ENCODE measurements around the gene CEMIP. TPM values are rescaled to one million over a fixed set of nuclear protein-coding genes. Genes with fewer than 3 reads are reported as not detected.
A peak's percentile ranks its signal among the peaks of the same experiment; 100 is the strongest.

Gene CEMIP
- total RNA-seq, 1 donor = 131 TPM

DNA sequence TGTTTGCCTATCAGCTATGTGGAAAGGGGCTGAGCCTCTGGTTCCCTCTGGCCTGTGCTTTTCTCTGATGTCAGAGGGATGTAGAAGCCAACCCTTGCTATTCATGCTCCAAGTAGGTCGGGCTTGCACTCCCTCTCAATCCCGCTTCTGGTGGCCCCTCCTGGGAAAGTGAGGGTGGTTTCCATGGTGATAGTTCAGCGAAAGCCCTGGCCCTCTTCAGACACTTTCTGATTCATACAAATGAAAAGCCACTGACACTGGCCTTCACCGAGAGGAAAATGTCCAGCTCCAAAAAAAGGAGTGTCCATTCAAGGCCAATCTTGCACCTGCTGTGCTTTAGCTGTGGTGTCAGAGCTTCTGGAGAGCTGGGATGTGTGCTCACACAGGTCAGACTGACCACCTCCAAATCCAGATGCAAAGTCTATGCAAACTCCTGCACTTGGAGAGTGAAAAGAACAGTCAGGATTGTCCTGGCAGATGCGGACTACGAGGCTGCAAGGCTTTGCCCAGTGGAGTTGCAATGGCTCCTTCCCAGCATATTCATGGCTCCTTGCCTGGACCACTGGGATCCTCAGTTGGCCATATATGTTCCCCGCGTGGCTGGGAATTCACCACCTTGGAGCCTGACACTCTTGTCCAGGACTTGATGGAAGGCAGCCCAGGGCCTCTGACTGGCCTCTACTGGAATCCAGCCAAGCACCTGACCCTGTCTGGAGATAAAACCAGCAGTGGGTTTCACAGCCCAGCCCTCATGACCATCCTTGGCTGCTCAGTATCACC, 96.6 kb downstream of the CEMIP start:
- TF ChIP-seq, protein P1, sequence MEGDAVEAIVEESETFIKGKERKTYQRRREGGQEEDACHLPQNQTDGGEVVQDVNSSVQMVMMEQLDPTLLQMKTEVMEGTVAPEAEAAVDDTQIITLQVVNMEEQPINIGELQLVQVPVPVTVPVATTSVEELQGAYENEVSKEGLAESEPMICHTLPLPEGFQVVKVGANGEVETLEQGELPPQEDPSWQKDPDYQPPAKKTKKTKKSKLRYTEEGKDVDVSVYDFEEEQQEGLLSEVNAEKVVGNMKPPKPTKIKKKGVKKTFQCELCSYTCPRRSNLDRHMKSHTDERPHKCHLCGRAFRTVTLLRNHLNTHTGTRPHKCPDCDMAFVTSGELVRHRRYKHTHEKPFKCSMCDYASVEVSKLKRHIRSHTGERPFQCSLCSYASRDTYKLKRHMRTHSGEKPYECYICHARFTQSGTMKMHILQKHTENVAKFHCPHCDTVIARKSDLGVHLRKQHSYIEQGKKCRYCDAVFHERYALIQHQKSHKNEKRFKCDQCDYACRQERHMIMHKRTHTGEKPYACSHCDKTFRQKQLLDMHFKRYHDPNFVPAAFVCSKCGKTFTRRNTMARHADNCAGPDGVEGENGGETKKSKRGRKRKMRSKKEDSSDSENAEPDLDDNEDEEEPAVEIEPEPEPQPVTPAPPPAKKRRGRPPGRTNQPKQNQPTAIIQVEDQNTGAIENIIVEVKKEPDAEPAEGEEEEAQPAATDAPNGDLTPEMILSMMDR (IDR thresholded peaks at IDR 0.05; ENCODE audit: insufficient read depth, low read depth, low read length) = no peak
- H3K4me3 ChIP-seq (ENCODE audit: low read depth, low read length) = no peak overlapping the region
- DNase-seq (ENCODE audit: low read depth) = no peak

DNA sequence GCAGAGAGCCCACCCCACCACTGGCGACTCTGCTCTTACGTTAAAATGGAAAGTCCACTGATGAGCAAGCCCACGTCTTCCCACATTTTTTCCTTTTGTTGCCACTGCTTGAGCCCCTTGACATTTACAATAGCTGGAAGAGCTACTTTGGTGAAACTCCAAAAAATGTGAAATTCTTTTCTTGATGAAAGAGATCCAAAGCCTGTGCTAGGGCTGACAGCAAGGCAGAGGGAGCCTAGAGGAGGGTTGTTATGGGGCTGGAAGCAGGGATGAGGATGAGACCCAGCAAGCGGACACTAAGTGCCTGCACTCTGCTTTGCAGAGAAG, 97.1 kb downstream of the CEMIP start:
- DNase-seq (ENCODE audit: low read depth) = no peak
- H3K4me3 ChIP-seq (ENCODE audit: low read depth, low read length) = no peak overlapping the region
- TF ChIP-seq, protein P1 (IDR thresholded peaks at IDR 0.05; ENCODE audit: insufficient read depth, low read depth, low read length) = no peak

DNA sequence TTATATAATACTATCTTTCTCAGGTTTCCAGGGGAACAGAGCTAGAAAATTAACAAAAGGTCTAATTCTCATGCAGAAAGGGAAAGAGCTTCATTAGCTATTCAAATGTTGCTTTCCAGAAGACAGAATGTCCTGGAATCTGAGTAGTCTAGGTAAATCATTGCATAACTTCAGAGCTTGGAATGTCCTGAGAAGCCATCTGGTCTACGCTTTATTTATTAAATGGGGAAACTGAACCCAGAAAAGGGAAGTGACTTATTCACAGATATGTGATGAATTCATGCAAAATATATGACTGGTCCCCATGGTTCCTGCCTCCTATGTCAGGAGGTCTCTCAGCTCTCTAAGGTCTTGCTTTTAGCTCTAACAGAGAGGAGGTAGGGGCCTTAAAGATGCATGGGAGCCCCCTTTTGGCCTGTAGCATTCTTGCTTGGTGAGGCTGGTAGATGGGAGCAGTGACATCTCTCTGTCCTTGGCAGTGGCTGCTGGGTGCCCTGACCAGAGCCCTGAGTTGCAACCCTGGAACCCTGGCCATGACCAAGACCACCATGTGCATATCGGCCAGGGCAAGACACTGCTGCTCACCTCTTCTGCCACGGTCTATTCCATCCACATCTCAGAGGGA, 99.2 kb downstream of the CEMIP start:
- TF ChIP-seq, protein P1 (IDR thresholded peaks at IDR 0.05; ENCODE audit: insufficient read depth, low read depth, low read length) = no peak
- H3K4me3 ChIP-seq (ENCODE audit: low read depth, low read length) = no peak overlapping the region
- DNase-seq (ENCODE audit: low read depth) = peak; percentile 62

DNA sequence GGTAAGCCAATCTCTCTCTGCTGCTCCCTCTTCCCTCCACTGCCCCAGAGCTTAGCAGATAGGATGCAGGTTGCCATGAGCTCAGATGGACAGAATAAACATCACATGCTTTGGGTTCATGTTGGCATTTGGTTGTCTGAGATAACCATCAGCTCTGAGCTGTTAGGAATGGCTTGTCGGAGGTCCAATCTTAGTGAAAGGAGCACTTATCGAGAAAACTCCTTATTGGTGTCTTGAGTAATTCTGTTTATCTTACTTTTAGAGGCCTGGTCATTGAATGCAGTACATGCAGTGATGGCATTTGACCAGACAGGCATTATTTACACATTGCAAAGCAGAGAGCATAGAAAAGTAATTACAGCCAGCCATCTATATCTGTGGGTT, 99.7 kb downstream of the CEMIP start:
- no peak overlapping the region for H3K4me3 ChIP-seq (ENCODE audit: low read depth, low read length)
- peak; percentile 33 for DNase-seq (ENCODE audit: low read depth)
- TF ChIP-seq, protein P1 (IDR thresholded peaks at IDR 0.05; ENCODE audit: insufficient read depth, low read depth, low read length) = no peak

DNA sequence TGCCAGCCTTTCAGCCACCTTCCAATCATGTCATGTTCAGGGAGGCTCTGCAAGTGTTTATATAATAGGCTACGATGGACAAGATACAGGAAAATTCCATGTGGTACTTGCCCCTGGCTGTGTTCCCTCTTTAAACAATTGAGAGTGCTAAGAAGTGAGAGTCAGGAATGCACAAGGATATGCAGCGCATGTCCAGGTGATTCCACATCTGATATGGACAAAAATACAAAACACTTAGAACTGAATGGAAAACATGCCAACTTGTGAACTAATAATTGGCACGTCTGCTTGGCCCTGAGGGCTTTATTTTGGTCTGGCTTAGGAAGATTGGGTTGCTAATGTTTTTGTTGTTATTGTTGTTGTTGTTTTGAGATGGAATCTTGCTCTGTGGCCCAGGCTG, 100.9 kb downstream of the CEMIP start:
- H3K4me3 ChIP-seq (ENCODE audit: low read depth, low read length) = no peak overlapping the region
- no peak for DNase-seq (ENCODE audit: low read depth)
- TF ChIP-seq, protein P1 (IDR thresholded peaks at IDR 0.05; ENCODE audit: insufficient read depth, low read depth, low read length) = no peak

DNA sequence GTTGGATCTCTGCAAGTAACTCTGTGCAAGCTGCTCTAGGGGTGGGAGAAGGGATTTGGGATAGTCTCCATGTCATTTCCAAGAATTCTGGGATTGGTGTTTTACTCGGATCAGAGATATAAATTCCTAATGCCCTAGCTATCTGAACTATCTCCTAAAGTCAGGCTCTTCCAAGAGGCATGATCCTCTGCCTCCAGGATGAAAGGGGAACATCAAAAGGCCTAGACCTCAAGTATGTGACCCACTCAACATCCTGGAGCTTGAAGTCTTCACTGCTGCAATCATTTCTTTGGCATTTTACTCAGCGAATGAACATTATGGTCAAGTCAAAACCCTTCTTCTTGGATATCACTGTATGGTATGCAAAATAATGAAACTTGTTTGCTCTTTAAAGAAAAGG, 104.5 kb downstream of the CEMIP start:
- no peak overlapping the region for H3K4me3 ChIP-seq (ENCODE audit: low read depth, low read length)
- no peak for DNase-seq (ENCODE audit: low read depth)
- TF ChIP-seq, protein P1 (IDR thresholded peaks at IDR 0.05; ENCODE audit: insufficient read depth, low read depth, low read length) = no peak
